ENCODE data around the gene LTN1. TPM values are rescaled to one million over a fixed set of nuclear protein-coding genes. Genes with fewer than 3 reads are reported as not detected.
"Not testable (repeated sequence)": the region's sequence is repeated elsewhere in the genome, so short reads cannot be mapped to it uniquely, and the experiment has no call there.

Gene LTN1, protein sequence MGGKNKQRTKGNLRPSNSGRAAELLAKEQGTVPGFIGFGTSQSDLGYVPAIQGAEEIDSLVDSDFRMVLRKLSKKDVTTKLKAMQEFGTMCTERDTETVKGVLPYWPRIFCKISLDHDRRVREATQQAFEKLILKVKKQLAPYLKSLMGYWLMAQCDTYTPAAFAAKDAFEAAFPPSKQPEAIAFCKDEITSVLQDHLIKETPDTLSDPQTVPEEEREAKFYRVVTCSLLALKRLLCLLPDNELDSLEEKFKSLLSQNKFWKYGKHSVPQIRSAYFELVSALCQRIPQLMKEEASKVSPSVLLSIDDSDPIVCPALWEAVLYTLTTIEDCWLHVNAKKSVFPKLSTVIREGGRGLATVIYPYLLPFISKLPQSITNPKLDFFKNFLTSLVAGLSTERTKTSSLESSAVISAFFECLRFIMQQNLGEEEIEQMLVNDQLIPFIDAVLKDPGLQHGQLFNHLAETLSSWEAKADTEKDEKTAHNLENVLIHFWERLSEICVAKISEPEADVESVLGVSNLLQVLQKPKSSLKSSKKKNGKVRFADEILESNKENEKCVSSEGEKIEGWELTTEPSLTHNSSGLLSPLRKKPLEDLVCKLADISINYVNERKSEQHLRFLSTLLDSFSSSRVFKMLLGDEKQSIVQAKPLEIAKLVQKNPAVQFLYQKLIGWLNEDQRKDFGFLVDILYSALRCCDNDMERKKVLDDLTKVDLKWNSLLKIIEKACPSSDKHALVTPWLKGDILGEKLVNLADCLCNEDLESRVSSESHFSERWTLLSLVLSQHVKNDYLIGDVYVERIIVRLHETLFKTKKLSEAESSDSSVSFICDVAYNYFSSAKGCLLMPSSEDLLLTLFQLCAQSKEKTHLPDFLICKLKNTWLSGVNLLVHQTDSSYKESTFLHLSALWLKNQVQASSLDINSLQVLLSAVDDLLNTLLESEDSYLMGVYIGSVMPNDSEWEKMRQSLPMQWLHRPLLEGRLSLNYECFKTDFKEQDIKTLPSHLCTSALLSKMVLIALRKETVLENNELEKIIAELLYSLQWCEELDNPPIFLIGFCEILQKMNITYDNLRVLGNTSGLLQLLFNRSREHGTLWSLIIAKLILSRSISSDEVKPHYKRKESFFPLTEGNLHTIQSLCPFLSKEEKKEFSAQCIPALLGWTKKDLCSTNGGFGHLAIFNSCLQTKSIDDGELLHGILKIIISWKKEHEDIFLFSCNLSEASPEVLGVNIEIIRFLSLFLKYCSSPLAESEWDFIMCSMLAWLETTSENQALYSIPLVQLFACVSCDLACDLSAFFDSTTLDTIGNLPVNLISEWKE (N-terminal part only)
- 10.5 TPM for total RNA-seq

DNA sequence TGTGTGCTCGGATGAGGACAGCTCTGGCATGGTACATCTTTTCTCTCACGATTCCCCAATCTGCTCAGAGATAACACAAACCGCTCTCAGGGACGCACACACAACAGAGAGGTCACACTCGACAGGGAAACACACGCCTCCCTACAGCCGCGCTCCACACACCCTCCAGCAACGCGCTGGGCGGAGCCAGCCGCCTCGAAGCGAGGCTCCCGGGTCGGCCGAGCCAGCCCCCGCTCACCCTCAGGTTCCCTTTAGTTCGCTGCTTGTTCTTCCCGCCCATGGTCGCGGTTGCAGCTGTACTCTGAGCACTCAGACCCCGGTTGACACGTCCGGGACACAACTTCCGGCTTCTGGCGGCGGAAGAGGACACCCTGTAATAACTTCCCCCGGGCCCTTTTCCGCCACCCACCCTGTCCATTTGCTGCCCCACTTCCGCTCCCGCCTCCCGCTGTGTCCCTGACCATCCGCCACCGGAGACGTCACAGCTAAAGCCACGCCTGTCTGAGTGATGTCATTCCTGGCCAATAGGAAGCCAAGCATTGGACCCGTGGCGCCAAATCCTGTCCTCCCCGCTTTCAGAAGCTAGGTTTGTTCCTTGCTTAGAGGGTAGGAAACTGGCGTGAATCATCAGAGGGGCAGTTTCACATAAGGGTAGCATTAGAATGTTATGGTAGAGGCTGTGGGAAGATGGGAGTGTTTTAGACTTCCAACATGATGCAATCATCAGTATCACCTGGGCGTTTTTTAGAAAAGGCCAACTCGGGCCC, at the start of gene LTN1:
TSS of gene LTN1 (minus strand) at position 352 of the 767 bp plus-strand sequence. CDS start at position 280, 72 bp downstream.
- peak; percentile 89 to 100 (median 100) for DNase-seq (ENCODE audit: low read depth in 2 of 3, low spot score in 2 of 3)

DNA sequence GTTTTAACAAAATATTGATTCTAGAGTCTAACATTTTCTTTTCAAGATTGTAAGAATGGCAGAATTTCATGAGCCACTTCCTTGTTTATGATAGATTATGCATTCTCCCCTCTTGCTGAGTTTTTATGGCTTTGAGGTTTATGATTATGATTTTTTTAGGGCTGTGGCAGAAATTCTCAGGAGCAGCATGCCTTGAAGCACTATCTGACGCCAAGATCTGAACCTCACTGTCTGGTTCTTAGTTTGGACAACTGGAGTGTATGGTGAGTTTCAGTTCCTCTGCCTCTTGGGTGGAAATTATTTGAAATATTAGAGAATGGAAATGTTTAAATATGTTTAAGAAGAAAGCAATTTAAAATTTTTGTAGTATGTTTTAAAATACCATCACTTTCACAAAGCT, 42.0 kb upstream of the LTN1 start:
- no peak for DNase-seq (ENCODE audit: low read depth in 2 of 3, low spot score in 2 of 3)

DNA sequence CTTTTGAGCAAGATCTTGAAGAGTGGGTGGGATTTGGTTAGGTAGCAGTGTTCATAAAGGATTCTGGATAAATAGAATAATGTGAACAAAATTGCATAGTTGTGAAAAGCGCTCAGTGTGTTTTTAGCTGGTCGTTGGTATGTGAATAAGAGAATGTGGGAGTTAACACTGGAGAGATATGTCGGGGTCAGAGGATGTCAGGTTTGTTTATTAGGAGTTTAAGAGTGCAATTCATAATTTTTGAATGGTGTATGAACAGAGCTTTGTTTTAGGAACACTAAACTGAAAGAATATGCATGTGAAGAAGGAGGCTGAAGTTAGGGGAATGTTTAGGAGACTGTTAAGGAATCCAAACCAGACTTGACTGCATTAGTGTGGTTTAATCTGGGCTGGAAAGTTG, 41.2 kb upstream of the LTN1 start:
- no peak for DNase-seq (ENCODE audit: low read depth in 2 of 3, low spot score in 2 of 3)

DNA sequence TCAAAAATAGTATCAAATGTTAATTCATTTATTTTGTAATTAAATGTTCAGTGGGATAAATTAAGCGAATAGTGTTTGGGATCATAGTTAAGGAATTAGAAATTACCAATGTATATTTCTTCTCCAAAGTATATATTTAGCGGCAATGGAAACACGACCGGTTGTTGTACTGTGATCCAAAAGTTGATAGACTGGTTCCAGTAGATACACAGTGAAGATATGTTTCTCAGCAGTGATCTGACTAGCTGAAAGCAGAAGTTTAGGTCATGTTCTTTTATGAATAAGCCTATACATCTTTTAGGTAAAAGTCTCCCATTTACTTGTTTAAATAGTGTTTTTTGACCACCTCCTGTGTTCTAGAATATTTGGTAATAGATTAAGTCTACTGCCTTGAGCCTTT, 40.6 kb upstream of the LTN1 start:
- DNase-seq (ENCODE audit: low read depth in 2 of 3, low spot score in 2 of 3) = no peak

DNA sequence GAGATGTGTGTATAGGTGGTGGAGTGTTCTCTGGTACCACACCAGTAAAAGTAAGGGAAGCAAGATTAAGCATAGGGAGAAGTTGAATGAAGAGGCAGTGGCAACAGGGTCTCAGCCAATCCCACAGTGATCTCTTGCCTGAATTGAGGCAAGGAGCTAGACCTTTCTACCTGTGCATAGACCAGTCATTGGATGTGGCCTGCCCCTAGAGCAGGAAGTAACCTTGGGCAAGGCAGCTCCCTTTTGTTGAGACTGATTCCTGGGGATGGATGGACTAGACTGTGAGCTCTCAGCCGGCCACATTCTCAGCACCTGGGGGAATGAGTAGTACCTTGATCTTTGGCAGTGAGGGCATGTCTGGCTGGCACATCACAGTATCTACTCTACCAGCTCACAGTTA, 38.2 kb upstream of the LTN1 start:
- no peak for DNase-seq (ENCODE audit: low read depth in 2 of 3, low spot score in 2 of 3)

DNA sequence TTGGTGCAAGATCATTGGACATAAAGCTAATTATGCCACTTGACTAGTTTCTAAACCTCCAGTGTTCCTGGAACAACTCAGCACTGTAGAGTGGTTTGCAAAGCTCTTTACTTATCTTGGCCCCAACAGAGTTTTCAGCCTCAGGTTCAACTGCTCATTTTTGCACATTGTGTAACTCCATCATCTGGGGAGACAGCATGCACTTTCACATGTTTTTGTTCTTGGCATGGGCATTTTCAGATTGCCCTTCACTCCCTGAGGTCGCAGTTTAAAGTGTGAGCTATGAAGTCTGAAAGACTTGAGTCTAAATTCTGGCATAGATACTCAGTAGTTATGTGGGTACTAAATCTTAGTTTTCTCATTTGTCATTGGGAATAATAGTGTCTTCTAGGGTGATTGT, 36.8 kb upstream of the LTN1 start:
- no peak for DNase-seq (ENCODE audit: low read depth in 2 of 3, low spot score in 2 of 3)

DNA sequence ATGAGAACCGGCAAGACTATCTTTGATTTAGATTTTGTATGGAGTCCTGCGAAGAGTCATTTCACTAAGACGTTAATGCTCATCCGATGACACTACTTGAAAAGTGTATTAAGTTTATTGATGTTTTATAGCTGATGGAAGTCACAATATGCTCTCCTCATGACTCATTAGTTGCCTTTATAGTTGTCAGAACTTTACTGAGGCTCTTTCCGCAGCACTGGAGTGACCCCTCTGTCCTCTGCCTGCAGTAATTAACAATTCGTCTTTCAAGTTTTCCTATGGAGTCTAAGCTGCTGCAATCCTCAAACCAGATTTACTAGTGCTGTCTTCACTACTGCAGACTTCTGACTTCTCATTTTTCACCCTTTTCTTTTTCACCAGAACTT, 32.6 kb upstream of the LTN1 start:
- DNase-seq (ENCODE audit: low read depth in 2 of 3, low spot score in 2 of 3) = peak in 1 of 3 donors; percentile 35

DNA sequence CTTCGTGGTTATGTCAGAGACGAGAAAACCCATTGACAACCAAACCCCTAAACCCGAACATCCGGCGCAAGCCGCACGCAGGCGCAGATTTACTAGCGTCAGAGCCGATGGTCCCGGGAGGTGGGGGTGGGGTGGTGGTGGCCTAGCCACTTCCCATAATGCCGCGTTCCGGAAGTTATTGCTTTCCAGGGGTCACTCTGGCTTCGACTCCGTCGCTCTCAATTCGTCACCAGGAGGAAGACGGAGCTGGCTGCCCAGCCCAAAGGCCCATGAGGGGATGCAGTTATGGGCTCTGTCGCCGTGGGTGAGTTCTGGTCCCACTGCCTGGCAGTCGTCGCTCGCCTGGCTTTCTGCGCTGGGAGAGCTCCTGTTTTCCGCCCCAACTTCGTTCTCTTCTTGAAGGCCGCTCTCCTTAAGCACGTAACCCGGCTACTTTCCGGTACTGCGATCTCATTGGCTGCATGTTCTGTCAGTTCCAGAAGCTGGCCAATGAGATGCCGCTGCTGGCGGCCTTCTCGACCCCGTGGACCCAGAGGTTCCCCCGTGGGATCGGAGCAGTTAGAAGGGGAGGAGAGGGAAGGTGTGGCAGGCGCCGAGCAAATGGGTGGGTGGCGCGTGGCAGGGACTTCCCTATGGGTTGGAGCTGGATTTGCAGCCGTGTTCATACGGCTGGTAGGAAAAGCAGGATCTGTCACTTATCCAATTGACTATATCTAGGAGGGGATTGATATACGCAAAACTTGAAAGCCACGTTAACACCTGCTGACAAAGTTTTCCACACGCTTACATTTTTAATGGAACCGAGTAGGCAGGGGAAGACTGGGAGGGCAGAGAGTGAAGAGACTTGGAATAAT, 32.0 kb upstream of the LTN1 start, which contains the start of gene USP16:
TSS of gene USP16 (plus strand) at position 195 of the 854 bp plus-strand sequence. CDS start 3,246 bp downstream, outside the sequence.
- DNase-seq (ENCODE audit: low read depth in 2 of 3, low spot score in 2 of 3) = peak; percentile 95 to 99 (median 98)

DNA sequence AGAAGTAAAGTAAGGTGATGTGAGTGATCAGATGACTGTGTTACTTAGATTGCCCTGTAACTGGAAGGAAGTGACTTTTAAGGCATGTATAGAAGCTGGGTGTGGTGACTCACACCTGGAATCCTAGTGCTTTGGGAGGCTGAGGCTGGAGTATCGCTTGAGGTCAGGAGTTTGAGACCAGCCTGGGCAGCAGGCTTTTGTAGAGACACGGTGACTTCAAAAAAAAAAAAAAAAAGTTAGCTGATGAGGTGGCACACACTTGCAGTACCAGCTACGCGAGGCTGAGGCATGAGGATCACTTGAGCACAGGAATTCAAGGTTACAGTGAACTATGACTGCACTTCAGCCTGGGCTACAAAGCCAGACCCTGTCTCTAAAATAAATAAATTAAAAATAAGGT, 29.5 kb upstream of the LTN1 start:
- DNase-seq (ENCODE audit: low read depth in 2 of 3, low spot score in 2 of 3) = peak in 1 of 3 donors; percentile 19

DNA sequence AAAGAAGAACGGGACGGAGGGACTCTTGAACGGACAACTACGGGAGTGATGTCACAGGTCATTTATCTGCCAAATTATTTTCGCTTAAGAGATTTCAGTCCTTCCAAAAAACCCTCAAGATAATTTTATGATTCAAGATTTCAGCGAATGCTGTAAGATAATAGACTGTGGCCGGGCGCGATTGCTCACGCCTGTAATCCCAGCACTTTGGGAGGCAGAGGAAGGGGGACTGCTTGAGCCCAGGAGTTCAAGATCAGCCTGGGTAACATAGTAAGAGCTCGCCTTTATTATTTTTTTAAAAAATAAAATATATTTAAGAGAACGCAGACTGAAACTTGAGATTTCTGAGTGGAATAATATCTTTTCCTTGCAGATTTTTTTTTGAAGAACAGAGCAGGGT, 25.9 kb upstream of the LTN1 start:
- no peak for DNase-seq (ENCODE audit: low read depth in 2 of 3, low spot score in 2 of 3)

DNA sequence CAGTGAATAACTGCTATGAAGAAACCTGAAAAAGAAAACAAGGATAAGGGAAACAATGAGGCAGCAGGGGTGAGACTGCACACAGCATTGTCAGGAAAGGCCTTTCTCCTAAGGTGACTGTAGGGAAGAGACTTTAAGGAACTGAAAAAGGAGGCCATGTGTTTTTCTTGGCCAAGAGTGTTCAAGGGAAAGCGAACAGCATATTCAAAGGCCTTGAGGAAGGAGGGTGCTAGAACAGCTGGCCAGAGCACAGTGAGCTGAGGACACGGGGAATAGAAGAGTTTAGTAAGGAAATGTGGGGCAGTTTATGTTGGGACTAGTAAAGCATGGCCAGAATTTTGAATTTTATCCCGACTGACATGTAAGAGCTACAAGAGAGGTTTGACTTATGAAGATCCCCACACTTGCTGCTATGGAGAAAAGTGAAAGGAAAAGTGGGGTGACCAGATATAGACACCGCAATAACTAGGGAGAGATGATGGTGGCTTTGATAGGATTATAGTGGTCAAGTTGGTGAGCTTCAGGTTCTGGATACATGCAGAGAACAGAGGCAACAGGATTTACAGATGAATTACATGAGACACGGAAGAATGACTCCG, 25.1 kb upstream of the LTN1 start:
- DNase-seq (ENCODE audit: low read depth in 2 of 3, low spot score in 2 of 3) = no peak

DNA sequence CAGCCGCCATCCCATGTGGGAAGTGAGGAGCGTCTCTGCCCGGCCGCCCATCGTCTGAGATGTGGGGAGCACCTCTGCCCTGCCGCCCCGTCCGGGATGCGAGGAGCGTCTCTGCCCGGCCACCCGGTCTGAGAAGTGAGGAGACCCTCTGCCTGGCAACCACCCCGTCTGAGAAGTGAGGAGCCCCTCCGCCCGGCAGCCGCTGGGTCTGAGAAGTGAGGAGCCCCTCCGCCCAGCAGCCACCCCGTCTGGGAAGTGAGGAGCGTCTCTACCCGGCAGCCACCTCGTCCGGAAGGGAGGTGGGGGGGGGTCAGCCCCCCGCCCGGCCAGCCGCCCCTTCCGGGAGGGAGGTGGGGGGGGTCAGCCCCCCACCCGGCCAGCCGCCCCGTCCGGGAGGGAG, 18.6 kb upstream of the LTN1 start:
- not testable (repeated sequence) for DNase-seq (ENCODE audit: low read depth in 2 of 3, low spot score in 2 of 3)

DNA sequence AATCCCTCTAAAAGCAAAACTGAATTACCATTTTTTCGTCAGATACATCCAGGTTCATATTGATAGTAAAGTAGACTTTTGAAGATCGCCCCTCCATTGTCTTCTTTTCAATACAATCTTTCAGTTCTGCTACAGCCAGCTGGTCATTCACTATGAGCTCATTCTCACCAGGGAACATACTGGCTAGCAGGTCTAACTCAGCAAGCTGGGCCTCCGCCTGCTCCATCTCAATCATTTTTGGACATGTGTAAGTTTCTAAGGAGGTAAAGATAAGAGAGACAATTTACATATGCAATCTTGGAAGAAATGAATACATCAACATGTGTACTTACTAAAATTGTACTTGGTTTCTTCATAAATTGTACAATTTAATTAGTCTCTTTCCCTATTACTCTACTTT, 15.7 kb upstream of the LTN1 start:
- no peak for DNase-seq (ENCODE audit: low read depth in 2 of 3, low spot score in 2 of 3)

DNA sequence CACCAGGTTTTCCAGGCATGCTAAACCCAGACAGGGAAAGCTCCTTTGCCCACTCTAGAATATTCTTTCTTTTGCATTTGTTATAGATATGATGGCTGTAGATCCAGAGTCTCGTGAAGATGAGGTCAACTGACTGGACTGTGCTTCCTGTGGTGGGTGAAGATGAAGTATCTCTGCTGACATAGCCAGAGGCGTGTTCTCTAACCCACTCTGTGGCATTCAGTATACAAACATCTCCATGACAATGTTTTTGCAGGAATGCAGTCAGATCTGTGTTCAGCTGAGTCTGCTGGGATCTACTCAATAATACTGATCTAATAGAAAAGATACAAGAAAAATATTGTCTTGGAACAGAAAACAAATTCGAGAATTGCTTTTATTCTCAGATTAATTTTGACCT, 15.1 kb upstream of the LTN1 start:
- DNase-seq (ENCODE audit: low read depth in 2 of 3, low spot score in 2 of 3) = no peak

DNA sequence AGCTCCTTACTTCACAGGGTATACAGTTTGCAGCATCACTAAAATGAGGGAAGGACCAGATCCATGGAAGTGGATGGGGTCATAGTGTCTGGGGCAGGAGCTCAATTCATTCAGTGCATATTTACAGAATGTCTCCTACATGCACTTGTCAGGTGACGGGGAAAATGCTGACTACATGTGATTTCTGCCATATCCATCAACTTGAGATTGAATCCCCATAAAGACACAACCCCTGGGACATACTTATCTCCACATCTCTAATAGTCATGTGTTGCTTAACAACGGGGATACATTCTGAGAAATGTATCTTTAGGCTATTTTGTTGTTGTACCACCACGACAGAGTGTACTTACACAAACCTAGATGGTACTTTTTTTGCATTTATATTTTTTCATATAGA, 14.5 kb upstream of the LTN1 start:
- DNase-seq (ENCODE audit: low read depth in 2 of 3, low spot score in 2 of 3) = no peak

DNA sequence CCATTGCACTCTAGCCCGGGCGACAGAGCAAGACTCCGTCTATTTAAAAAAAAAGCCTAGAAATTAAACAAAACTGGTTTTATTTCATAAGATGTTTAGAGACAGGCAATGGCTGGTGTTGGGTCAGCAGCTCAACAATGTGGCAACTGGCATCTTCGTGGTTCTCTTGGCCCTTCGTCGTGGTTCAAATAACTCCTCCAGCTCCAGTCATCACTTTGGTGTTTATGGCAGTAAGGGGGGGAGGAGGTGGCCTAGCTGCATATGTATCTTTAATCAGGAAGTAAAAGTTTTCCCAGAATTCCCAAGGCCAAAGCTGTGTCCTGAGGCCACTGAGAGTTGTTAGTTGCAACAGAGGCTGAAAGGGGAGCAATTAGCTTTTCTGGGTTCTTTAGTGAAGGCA, 13.0 kb upstream of the LTN1 start:
- no peak for DNase-seq (ENCODE audit: low read depth in 2 of 3, low spot score in 2 of 3)

DNA sequence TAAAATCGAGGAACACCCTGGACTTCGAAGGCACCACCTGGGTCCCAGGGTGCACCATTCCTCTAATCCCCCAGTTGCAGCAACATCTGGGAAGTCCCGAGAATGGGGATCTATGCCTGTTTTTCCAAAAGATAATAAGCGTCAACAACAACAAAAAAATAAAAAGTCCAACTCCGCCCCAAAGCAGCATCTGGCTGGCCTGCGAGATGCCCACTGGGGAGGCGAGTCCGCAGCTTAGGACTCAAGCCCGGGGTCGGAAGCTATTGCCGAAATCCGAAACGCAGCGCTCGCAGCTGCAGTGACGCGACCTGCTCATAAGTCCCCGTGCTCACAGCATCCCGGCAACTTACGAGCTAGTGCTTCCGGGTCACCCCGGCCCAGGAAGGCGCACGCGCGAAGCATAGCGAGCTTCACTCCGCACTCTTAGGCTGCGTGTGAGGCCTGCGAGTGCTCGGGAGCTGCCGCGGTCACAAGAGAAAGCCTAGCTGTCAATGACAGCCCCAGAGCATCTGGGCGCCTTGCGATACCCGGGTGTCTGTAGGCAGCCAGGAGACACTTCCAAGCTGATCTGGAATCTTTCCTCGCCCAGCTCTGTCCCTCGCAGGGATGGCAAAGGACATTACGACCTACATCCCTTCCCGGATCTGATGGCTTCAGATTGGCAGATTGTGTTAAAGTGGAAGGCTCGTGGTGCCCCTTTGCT, 9.9 kb upstream of the LTN1 start:
- DNase-seq (ENCODE audit: low read depth in 2 of 3, low spot score in 2 of 3) = peak; percentile 91 to 96 (median 95)

DNA sequence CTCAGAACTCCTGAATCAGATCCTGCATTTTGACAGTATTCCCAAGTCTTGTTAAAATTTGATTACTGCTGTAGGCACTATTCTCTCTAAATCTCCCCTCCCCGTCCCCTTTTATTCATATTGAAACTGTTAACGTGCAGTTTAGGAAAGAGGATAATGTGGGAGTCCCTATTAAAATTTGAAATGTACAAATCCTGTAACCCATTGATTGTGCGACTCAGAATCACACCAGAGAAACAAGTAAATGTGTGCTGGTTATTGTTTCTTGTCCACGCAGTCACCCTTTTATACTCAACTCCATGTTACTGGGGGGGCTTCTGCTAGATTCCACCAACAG, 584 bp upstream of the LTN1 start:
- no peak for DNase-seq (ENCODE audit: low read depth in 2 of 3, low spot score in 2 of 3)
